Mesendoderm (in vitro differentiated cells): ENCODE data around the gene SKI.

ENCODE experiments used
- DNase-seq: peaks from one replicate; pipeline ENCODE4 v3.0.0; 2013
- H2AK5ac ChIP-seq: 2 replicates; pipeline ENCODE4 v1.6.1; 2013; ENCODE audit warnings: low read length, inconsistent platforms
- H2BK120ac ChIP-seq: 2 replicates; pipeline ENCODE4 v1.6.1; 2013; ENCODE audit warnings: low read depth, mild to moderate bottlenecking, low read length, moderate library complexity, mixed read lengths
- H2BK15ac ChIP-seq: replicated peaks from 2 replicates; pipeline ENCODE4 v1.6.1; 2013; ENCODE audit warnings: low read depth, mild to moderate bottlenecking, moderate library complexity
- H2BK5ac ChIP-seq: 2 replicates; pipeline ENCODE4 v1.6.1; 2013; ENCODE audit warnings: low read length, inconsistent platforms
- H3K18ac ChIP-seq: 2 replicates; pipeline ENCODE4 v1.6.1; 2013; ENCODE audit warnings: mild to moderate bottlenecking, low read length, mixed read lengths
- H3K23ac ChIP-seq: one replicate; pipeline ENCODE4 v1.6.1; 2013; ENCODE audit warnings: low read length
- H3K27ac ChIP-seq: 2 replicates; pipeline ENCODE4 v1.5.1; 2013; ENCODE audit warnings: low read depth, mild to moderate bottlenecking, inconsistent platforms, low read length, moderate library complexity
- H3K27me3 ChIP-seq: 2 replicates; pipeline ENCODE4 v1.6.1; 2013; ENCODE audit warnings: low read length, control low read depth, mild to moderate bottlenecking, inconsistent platforms; ENCODE audit not compliant: insufficient read depth, poor library complexity
- H3K36me3 ChIP-seq: 2 replicates; pipeline ENCODE4 v1.6.1; 2013; ENCODE audit warnings: low read length, inconsistent platforms; ENCODE audit not compliant: control insufficient read depth, insufficient read depth
- H3K4ac ChIP-seq: one replicate; pipeline ENCODE4 v1.6.1; 2013; ENCODE audit warnings: low read depth, mild to moderate bottlenecking, low read length, moderate library complexity
- H3K4me1 ChIP-seq: 2 replicates; pipeline ENCODE4 v1.6.1; 2013; ENCODE audit warnings: low read depth, low read length, inconsistent platforms; ENCODE audit not compliant: control insufficient read depth
- H3K4me2 ChIP-seq: 2 replicates; pipeline ENCODE4 v1.6.1; 2013; ENCODE audit warnings: low read length
- H3K4me3 ChIP-seq: 2 replicates; pipeline ENCODE4 v1.5.1; 2013; ENCODE audit warnings: mild to moderate bottlenecking, low read length
- H3K56ac ChIP-seq: one replicate; pipeline ENCODE4 v1.6.1; 2013; ENCODE audit warnings: low read length
- H3K79me1 ChIP-seq: 2 replicates; pipeline ENCODE4 v1.6.1; 2013; ENCODE audit warnings: low read length, inconsistent platforms
- H3K79me2 ChIP-seq: 2 replicates; pipeline ENCODE4 v1.6.1; 2013; ENCODE audit warnings: mild to moderate bottlenecking, low read length; ENCODE audit not compliant: control insufficient read depth, insufficient read depth
- H3K9ac ChIP-seq: 2 replicates; pipeline ENCODE4 v1.6.1; 2013; ENCODE audit warnings: low read length, inconsistent platforms
- H4K5ac ChIP-seq: one replicate; pipeline ENCODE4 v1.6.1; 2013; ENCODE audit warnings: low read length
- H4K8ac ChIP-seq: one replicate; pipeline ENCODE4 v1.6.1; 2013; ENCODE audit warnings: low read depth, mild to moderate bottlenecking, control low read depth, low read length, moderate library complexity
- WGBS: extraction: QIAGEN DNeasy Blood & Tissue Kit; methylation state at CpG from one replicate; pipeline ENCODE4 v1.1.7; 2013; ENCODE audit warnings: low lambda C conversion rate, missing lambda C conversion rate; ENCODE audit not compliant: insufficient coverage; ENCODE audit errors: extremely low coverage; 5-methylcytosine and 5-hydroxymethylcytosine counted together

SKI gene

DNA sequence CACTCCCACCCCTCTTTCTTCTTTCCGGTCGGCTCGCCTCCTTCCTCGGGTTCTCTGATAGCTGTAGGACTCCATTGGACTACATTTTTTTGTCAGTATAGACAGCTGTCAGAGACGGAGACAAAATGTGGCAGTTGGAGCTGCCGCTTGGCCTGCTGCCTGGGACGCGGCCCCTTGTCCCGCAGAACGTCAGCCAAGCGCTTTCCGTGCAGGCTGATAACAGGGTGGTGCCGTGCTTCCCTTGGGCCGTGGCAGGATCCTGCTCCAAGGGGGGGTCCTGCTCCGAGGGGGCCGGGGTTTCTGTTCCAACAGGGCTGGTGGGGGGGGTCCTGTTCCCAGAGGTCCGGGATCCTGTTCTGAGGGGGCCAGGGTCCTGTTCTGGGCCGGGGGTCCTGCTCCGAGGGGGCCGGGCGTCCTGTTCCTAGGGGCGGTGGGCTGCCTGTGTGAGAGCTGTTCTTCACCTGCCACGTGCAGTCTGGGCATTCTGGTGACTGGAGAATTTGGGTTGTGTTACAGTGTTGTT is 4.9 kb downstream of the SKI start:
- peaks cover 12% of the 10 kb centered on the region for H3K4me1 ChIP-seq
- no CpG with 5 or more reads among the region's 23 CpGs for WGBS
- no peak overlapping the region for H4K5ac ChIP-seq
- no peak overlapping the region for H3K4me3 ChIP-seq
- H3K79me2 ChIP-seq = peaks cover 92% of the 10 kb centered on the region
- H2BK5ac ChIP-seq = no peak overlapping the region
- no peak overlapping the region for H2BK15ac ChIP-seq
- no peaks in the 10 kb centered on the region for H3K36me3 ChIP-seq
- no peak overlapping the region for H3K23ac ChIP-seq
- peaks cover 10% of the 10 kb centered on the region for H3K79me1 ChIP-seq
- H2BK120ac ChIP-seq = no peak overlapping the region
- no peak overlapping the region for H3K27ac ChIP-seq
- H4K8ac ChIP-seq = no peak overlapping the region
- no peak overlapping the region for H3K18ac ChIP-seq
- H2AK5ac ChIP-seq = no peak overlapping the region
- H3K4me2 ChIP-seq = no peak overlapping the region
- H3K4ac ChIP-seq = no peak overlapping the region
- H3K9ac ChIP-seq = no peak overlapping the region
- no peak for DNase-seq
- H3K27me3 ChIP-seq = no peaks in the 10 kb centered on the region
- no peak overlapping the region for H3K56ac ChIP-seq

DNA sequence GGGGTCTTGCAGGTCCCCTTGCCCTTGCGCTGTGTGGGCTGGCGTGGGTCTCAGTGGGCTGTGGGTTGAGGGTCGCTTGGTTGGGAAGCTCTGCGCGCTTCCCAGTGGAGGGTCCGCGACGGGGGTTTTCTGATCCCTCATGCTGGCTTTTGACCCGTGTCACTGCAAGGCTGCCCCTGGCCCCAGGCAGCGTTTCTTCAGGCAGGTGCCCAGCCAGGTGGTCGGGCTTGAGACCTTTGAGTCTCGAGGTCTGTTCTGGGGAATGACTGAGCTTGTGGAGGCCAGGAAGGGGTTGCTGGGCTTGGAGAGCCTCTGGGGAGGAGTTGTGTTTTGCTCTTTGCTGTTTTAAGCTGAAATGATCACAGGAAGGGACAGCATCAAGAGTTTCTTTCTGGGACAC is 5.3 kb downstream of the SKI start:
- H3K36me3 ChIP-seq = no peaks in the 10 kb centered on the region
- peaks cover 12% of the 10 kb centered on the region for H3K4me1 ChIP-seq
- peaks cover 97% of the 10 kb centered on the region for H3K79me2 ChIP-seq
- H4K5ac ChIP-seq = no peak overlapping the region
- H2BK120ac ChIP-seq = no peak overlapping the region
- H4K8ac ChIP-seq = no peak overlapping the region
- no peak overlapping the region for H3K4ac ChIP-seq
- no peaks in the 10 kb centered on the region for H3K27me3 ChIP-seq
- H2BK5ac ChIP-seq = no peak overlapping the region
- H3K56ac ChIP-seq = peak overlapping the region; percentile 49
- no CpG with 5 or more reads among the region's 12 CpGs for WGBS
- H3K4me3 ChIP-seq = no peak overlapping the region
- H3K18ac ChIP-seq = no peak overlapping the region
- H3K27ac ChIP-seq = no peak overlapping the region
- H2BK15ac ChIP-seq = no peak overlapping the region
- H3K9ac ChIP-seq = peak overlapping the region; percentile 38
- H3K23ac ChIP-seq = no peak overlapping the region
- H3K79me1 ChIP-seq = peaks cover 12% of the 10 kb centered on the region
- DNase-seq = no peak
- H2AK5ac ChIP-seq = no peak overlapping the region
- no peak overlapping the region for H3K4me2 ChIP-seq

DNA sequence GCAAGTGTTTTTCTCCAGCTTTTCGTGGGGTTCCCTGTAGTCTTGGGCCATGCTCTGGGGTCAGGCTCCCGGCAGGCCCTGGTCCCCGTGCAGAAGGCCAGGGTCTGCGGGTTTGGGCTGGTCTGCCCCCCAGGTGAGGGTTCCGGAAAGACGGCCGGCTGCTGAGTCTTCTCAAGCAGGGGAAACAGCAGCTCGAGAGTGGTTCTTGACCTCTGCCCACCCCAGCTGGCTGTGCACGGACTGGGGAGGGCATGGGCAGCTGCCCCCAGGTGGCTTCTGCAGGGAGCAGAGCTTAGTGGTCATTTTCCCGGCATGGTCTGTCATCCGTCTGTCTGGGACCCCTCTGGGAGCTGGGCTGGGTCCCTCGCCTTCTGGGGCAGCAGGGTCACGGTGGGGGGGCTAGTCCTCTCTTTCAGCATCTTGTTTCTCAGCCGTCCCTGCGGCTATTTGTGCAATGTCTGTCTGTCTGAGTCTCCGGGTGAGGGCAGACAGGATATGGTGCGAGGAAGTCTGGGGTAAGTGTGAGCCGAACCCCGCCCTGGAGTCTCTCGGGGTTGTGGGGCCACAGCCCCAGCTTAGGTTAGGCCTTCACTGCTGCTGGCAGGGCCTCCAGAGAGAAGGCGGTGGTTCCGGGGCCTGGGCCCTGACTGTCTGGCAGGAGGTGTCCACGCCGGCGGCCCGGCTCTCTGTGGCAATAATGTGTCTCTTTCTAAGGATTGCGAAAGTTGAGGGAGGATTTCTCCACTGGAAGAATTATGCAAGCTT is 6.1 kb downstream of the SKI start:
- no peak overlapping the region for H2BK5ac ChIP-seq
- H3K4me1 ChIP-seq = peaks cover 12% of the 10 kb centered on the region
- H2BK15ac ChIP-seq = no peak overlapping the region
- no peak overlapping the region for H3K4me2 ChIP-seq
- no peak overlapping the region for H3K4ac ChIP-seq
- H3K79me2 ChIP-seq = peaks cover 98% of the 10 kb centered on the region
- H2AK5ac ChIP-seq = no peak overlapping the region
- no peak overlapping the region for H4K5ac ChIP-seq
- no peak overlapping the region for H4K8ac ChIP-seq
- no peak for DNase-seq
- H3K18ac ChIP-seq = no peak overlapping the region
- H2BK120ac ChIP-seq = no peak overlapping the region
- peak overlapping the region; percentile 56 for H3K56ac ChIP-seq
- no CpG with 5 or more reads among the region's 27 CpGs for whole genome bisulfite sequencing
- H3K4me3 ChIP-seq = no peak overlapping the region
- H3K79me1 ChIP-seq = peaks cover 11% of the 10 kb centered on the region
- no peaks in the 10 kb centered on the region for H3K27me3 ChIP-seq
- no peak overlapping the region for H3K23ac ChIP-seq
- no peak overlapping the region for H3K27ac ChIP-seq
- peak overlapping the region; percentile 38 for H3K9ac ChIP-seq
- no peaks in the 10 kb centered on the region for H3K36me3 ChIP-seq

- no peak overlapping the region for H2BK15ac ChIP-seq
- no peak overlapping the region for H3K4ac ChIP-seq
- no peak overlapping the region for H3K27ac ChIP-seq
- H3K23ac ChIP-seq = no peak overlapping the region
- H3K27me3 ChIP-seq = no peaks in the 10 kb centered on the region
- no peak overlapping the region for H4K5ac ChIP-seq
- H4K8ac ChIP-seq = no peak overlapping the region
- no peak overlapping the region for H2BK120ac ChIP-seq
- WGBS = no CpG with 5 or more reads among the region's 4 CpGs
- no peak overlapping the region for H2AK5ac ChIP-seq
- H3K79me2 ChIP-seq = peaks cover 98% of the 10 kb centered on the region
- no peak for DNase-seq
- H3K18ac ChIP-seq = no peak overlapping the region
- no peak overlapping the region for H3K4me3 ChIP-seq
- H3K56ac ChIP-seq = no peak overlapping the region
- peaks cover 11% of the 10 kb centered on the region for H3K79me1 ChIP-seq
- H2BK5ac ChIP-seq = no peak overlapping the region
- peaks cover 12% of the 10 kb centered on the region for H3K4me1 ChIP-seq
- H3K4me2 ChIP-seq = no peak overlapping the region
- H3K36me3 ChIP-seq = no peaks in the 10 kb centered on the region
- no peak overlapping the region for H3K9ac ChIP-seq
Measured at GRCh38 chr1:2234762-2235113, 6.6 kb downstream of the SKI start.

DNA sequence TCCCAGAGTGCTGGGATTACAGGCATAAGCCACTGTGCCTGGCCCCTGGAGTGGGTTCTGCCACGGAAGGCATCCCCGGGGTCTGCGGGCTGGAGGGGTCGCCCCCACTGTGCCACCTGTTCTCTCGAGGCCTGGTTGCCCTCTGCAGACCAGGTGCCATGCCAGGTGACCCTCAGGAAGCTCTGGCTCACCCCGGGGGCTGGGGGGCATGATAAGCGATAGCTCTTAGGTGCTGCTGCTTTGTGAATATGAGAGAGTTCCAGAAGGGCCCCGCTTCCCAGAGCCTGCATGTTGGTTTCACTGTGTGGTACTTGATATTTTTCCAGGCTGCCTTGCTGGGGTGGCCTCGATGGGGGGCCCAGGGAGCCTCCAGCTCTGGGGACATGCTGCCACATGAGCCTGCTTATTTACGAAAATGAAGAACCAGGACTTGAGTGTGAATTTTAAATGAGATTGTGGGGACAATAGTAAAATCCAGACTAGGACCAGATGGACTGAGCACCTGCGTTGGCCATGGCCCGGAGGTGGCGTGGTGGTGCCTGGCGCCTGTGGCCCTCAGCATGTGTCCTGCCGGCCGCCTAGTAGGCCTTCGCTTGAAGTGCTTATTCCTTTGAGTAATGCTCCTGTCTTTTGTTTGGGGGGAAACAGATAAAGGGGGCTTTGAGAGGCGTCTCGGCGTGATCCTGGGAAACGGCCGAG is 7.3 kb downstream of the SKI start:
- no peak overlapping the region for H2BK120ac ChIP-seq
- H3K18ac ChIP-seq = no peak overlapping the region
- H3K9ac ChIP-seq = no peak overlapping the region
- no peak overlapping the region for H3K23ac ChIP-seq
- H3K4me3 ChIP-seq = no peak overlapping the region
- no peak overlapping the region for H2BK5ac ChIP-seq
- no peaks in the 10 kb centered on the region for H3K27me3 ChIP-seq
- no peak overlapping the region for H3K27ac ChIP-seq
- H4K5ac ChIP-seq = no peak overlapping the region
- no peaks in the 10 kb centered on the region for H3K36me3 ChIP-seq
- no peak overlapping the region for H3K56ac ChIP-seq
- H4K8ac ChIP-seq = no peak overlapping the region
- no peak overlapping the region for H3K4me2 ChIP-seq
- no CpG with 5 or more reads among the region's 22 CpGs for WGBS
- H2BK15ac ChIP-seq = no peak overlapping the region
- no peak for DNase-seq
- peaks cover 12% of the 10 kb centered on the region for H3K4me1 ChIP-seq
- H3K4ac ChIP-seq = no peak overlapping the region
- H2AK5ac ChIP-seq = no peak overlapping the region
- H3K79me1 ChIP-seq = peaks cover 14% of the 10 kb centered on the region
- H3K79me2 ChIP-seq = peaks cover 98% of the 10 kb centered on the region
